Spleen (tissue), 11 donors: ENCODE measurements around the gene ATL3. TPM values are rescaled to one million over a fixed set of nuclear protein-coding genes. Genes with fewer than 3 reads are reported as not detected.
"Not testable (repeated sequence)": the region's sequence is repeated elsewhere in the genome, so short reads cannot be mapped to it uniquely, and the experiment has no call there.

Experiments
- DNase-seq: peaks from one replicate; pipeline ENCODE4 v3.0.0-alpha.2; 2020
- H3K27ac ChIP-seq, 8 donors: fragments of 200-600 bp; sonication (generic) in 7 of 8; 1 replicate in 4 of 8; 2 replicates in 4 of 8; pipeline versions ENCODE4 v1.5.0 to v1.8.0; 2016 to 2021; ENCODE audit warnings: inconsistent platforms in 4 of 8, mild to moderate bottlenecking in 4 of 8, moderate library complexity in 1 of 8
- H3K27me3 ChIP-seq, 7 donors: fragments of 200-600 bp; sonication (generic) in 6 of 7; replicated peaks in 1 of 7; 1 replicate in 4 of 7; 2 replicates in 3 of 7; pipeline versions ENCODE4 v1.5.0 to v1.8.0; 2016 to 2021; ENCODE audit warnings: inconsistent platforms in 3 of 7, mild to moderate bottlenecking in 1 of 7
- H3K36me3 ChIP-seq, 6 donors: fragments of 200-600 bp; sonication (generic) in 5 of 6; 1 replicate in 4 of 6; 2 replicates in 2 of 6; pipeline versions ENCODE4 v1.5.0 to v1.8.0; 2016 to 2021; ENCODE audit warnings: inconsistent platforms in 2 of 6
- H3K4me1 ChIP-seq, 6 donors: fragments of 200-600 bp; sonication (generic) in 5 of 6; 1 replicate in 3 of 6; 2 replicates in 3 of 6; pipeline versions ENCODE4 v1.5.0 to v1.8.0; 2016 to 2021; ENCODE audit warnings: inconsistent platforms in 3 of 6
- H3K4me3 ChIP-seq, 8 donors: fragments of 200-600 bp; sonication (generic) in 7 of 8; 1 replicate in 4 of 8; 2 replicates in 4 of 8; pipeline versions ENCODE4 v1.5.0 to v1.8.0; 2016 to 2021; ENCODE audit warnings: inconsistent platforms in 4 of 8, mild to moderate bottlenecking in 4 of 8, moderate library complexity in 2 of 8
- H3K9me3 ChIP-seq, 8 donors: fragments of 200-600 bp; sonication (generic) in 7 of 8; 1 replicate in 4 of 8; 2 replicates in 4 of 8; pipeline versions ENCODE4 v1.5.0 to v1.8.0; 2016 to 2021; ENCODE audit warnings: inconsistent platforms in 4 of 8
- CTCF ChIP-seq, 11 experiments: fragments of 200-600 bp in 7 of 11; fragments of 450-650 bp in 4 of 11; sonication (generic) in 4 of 11; IDR thresholded peaks in 8 of 11; conservative IDR thresholded peaks in 3 of 11; 1 replicate in 7 of 11; 2 replicates in 4 of 11; pipeline versions ENCODE4 v1.4.0 to v1.8.0; 2016 to 2021; ENCODE audit warnings: antibody characterized with exemption in 11 of 11, inconsistent platforms in 4 of 11, mild to moderate bottlenecking in 1 of 11
- POLR2A ChIP-seq, 3 donors: fragments of 450-650 bp; IDR thresholded peaks; one replicate each; pipeline ENCODE4 v1.5.1; 2017; ENCODE audit warnings: antibody characterized with exemption in 3 of 3, mild to moderate bottlenecking in 1 of 3
- POLR2AphosphoS5 ChIP-seq, 3 donors: sonication (generic); formaldehyde crosslinking; IDR thresholded peaks; one replicate each; pipeline ENCODE4 v1.5.1; 2017; ENCODE audit warnings: antibody characterized with exemption in 3 of 3
- WGBS, 5 donors: extraction: QIAGEN DNeasy Blood & Tissue Kit in 3 of 5; methylation state at CpG; one replicate each; pipeline versions ENCODE4 v1.1.5 to v1.1.7; 2013 to 2018; 5-methylcytosine and 5-hydroxymethylcytosine counted together
- intact Hi-C: fragments of 100-400 bp; cut with DNase I; formaldehyde crosslinking; loops from one replicate; pipeline ENCODE4 v1.15.0; 2023; ENCODE audit warnings: low total_unique reads
- polyA plus RNA-seq, 3 donors: library from polyadenylated mRNA; stranded (reverse); fragments of 200-250 nt; gene quantifications; one replicate each; pipeline ENCODE4 v1.2.1, GENCODE V29; 2013
- total RNA-seq, 7 donors: library from RNA; depleted of rRNA in 3 of 7; stranded (reverse); fragments of >200 nt in 3 of 7; fragmentation: NEBNext Ultra II Directional in 4 of 7; extraction: Animal tissue kit (Norgen Biotek cat#: 25700) in 4 of 7; gene quantifications; one replicate each; pipeline versions ENCODE4 v1.1.0 to v1.2.1, GENCODE V29; 2016 to 2021
- donor health status: healthy with polysubstance abuse.
- donor health status: DM: no; HTN: no; CAD: no; lungs with moderate emphysema.
- donor health status: DM: no; HTN: no; CAD: no.
- donor health status: Bipolar disorder and iron deficiency.
- donor health status: healthy.
- donor health status: DM: no; HTN: no; CAD: no.
- donor health status: DM: yes; HTN: yes; CAD: no.

The ATL3 gene
- total and polyA plus RNA-seq, 10 donors: 5.7 to 58.5 (median 44.7) TPM

GRCh38 chr11:63652671-63653070 is 18.5 kb downstream of the ATL3 start:
- no peak for DNase-seq
- H3K36me3 ChIP-seq: peaks cover 0 to 100% (median 29%) of the 10 kb centered on the region in 6 donors
- intact Hi-C loops: no loop called here
- WGBS, 5 donors: 65 to 81% (median 73%) methylated on average over 3 of the region's 3 CpGs
- peaks cover 0 to 7% (median 0%) of the 10 kb centered on the region in 6 donors for H3K4me1 ChIP-seq
- no peaks in the 10 kb centered on the region for H3K9me3 ChIP-seq
- H3K27ac ChIP-seq: no peak overlapping the region
- no peaks in the 10 kb centered on the region for H3K27me3 ChIP-seq
- no peak for TF ChIP-seq CTCF (IDR thresholded peaks at IDR 0.05 in 8 of 11, conservative IDR thresholded peaks at IDR 0.05 in 3 of 11)
- no peak for TF ChIP-seq POLR2AphosphoS5 (IDR thresholded peaks at IDR 0.05)
- TF ChIP-seq POLR2A (IDR thresholded peaks at IDR 0.05): no peak
- H3K4me3 ChIP-seq: no peak overlapping the region

- intact Hi-C loops: no loop called here
- H3K36me3 ChIP-seq: peaks cover 0 to 95% (median 42%) of the 10 kb centered on the region in 6 donors
- TF ChIP-seq CTCF (IDR thresholded peaks at IDR 0.05 in 8 of 11, conservative IDR thresholded peaks at IDR 0.05 in 3 of 11) (no peak), POLR2A (IDR thresholded peaks at IDR 0.05) (no peak), POLR2AphosphoS5 (IDR thresholded peaks at IDR 0.05) (no peak)
- DNase-seq: no peak
- H3K27ac ChIP-seq: no peak overlapping the region
- no peaks in the 10 kb centered on the region for H3K9me3 ChIP-seq
- peaks cover 0 to 13% (median 0%) of the 10 kb centered on the region in 6 donors for H3K4me1 ChIP-seq
- WGBS, 5 donors: 95 to 98% (median 97%) methylated on average over 3 of the region's 3 CpGs
- no peaks in the 10 kb centered on the region for H3K27me3 ChIP-seq
- no peak overlapping the region for H3K4me3 ChIP-seq
These were observed 28.0 kb downstream of the ATL3 start for GRCh38 chr11:63643205-63643604.

GRCh38 chr11:63641727-63642126 is 29.4 kb downstream of the ATL3 start:
- DNase-seq: no peak
- H3K27ac ChIP-seq: peak overlapping the region in 1 of 8 donors; percentile 11
- intact Hi-C loops: no loop called here
- H3K9me3 ChIP-seq: no peaks in the 10 kb centered on the region
- TF ChIP-seq POLR2A (IDR thresholded peaks at IDR 0.05) (no peak), POLR2AphosphoS5 (IDR thresholded peaks at IDR 0.05) (no peak), CTCF (IDR thresholded peaks at IDR 0.05 in 8 of 11, conservative IDR thresholded peaks at IDR 0.05 in 3 of 11) (no peak)
- peaks cover 0 to 13% (median 0%) of the 10 kb centered on the region in 6 donors for H3K4me1 ChIP-seq
- H3K4me3 ChIP-seq: no peak overlapping the region
- H3K36me3 ChIP-seq: peaks cover 0 to 92% (median 46%) of the 10 kb centered on the region in 6 donors
- no peaks in the 10 kb centered on the region for H3K27me3 ChIP-seq

DNA sequence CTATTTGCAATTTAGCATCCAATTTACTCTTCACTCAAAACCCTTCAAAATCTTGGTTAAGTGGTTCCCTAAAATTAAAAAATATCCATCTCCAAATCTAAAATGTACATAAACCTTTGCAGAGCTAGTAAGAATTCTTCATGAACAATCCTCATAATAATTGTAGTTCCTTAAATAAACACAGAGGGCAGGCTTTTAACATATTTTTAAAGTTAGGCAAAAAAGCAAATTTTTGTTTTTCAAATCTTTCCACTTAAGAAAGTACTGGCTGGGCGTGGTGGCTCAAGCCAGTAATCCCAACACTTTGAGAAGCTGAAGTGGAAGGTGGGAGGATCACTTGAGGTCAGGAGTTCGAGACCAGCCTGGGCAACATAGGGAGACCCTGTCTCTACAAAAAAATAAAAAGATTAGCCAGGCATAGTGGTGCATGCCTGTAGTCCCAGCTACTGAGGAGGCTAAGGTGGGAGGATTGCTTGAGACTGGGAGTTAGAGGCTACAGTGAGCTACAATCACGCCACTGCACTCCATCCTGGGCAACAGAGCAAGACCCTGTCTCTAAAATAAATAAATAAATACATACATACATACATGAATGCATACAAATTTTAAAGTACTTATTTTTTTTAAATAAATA is 31.9 kb downstream of the ATL3 start:
- Histone ChIP-seq H3K36me3 (peaks cover 4 to 92% (median 46%) of the 10 kb centered on the region in 6 donors), H3K4me3 (no peak overlapping the region), H3K27me3 (no peaks in the 10 kb centered on the region), H3K9me3 (no peaks in the 10 kb centered on the region), H3K4me1 (peaks cover 0 to 13% (median 2%) of the 10 kb centered on the region in 6 donors), H3K27ac (no peak overlapping the region)
- no peak for TF ChIP-seq POLR2AphosphoS5 (IDR thresholded peaks at IDR 0.05)
- TF ChIP-seq POLR2A (IDR thresholded peaks at IDR 0.05): no peak
- TF ChIP-seq CTCF (IDR thresholded peaks at IDR 0.05 in 8 of 11, conservative IDR thresholded peaks at IDR 0.05 in 3 of 11): peak in 9 of 11 experiments; percentile 23 to 60 (median 47)
- no peak for DNase-seq
- intact Hi-C loops: no loop called here
- WGBS, 5 donors: 70 to 74% (median 72%) methylated on average over 3 of the region's 3 CpGs

DNA sequence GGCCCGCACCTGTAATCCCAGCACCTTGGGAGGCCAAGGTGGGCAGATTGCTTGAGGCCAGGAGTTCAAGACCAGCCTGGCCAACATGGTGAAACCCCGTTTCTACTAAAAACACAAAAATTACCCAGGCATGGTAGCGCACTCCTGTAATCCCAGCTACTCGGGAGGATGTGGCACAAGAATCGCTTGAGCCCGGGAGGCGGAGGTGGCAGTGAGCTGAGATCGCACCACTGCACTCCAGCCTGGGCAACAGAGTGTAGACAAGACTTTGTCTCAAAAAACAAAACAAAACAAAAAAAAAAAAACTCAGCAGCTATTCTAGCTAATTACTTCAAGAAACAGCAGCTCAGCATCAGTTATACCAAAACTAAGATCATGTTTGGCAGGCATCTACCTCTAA is 32.7 kb downstream of the ATL3 start:
- WGBS, 5 donors: 94 to 99% (median 96%) methylated on average over 8 of the region's 8 CpGs
- not testable (repeated sequence) for DNase-seq

More for the DNA sequence above, 32.7 kb downstream of the ATL3 start:
- H3K9me3 ChIP-seq, H3K27me3 ChIP-seq, intact Hi-C loops, H3K4me3 ChIP-seq, H3K27ac ChIP-seq: not testable (repeated sequence)
- peaks cover 0 to 13% (median 2%) of the 10 kb centered on the region in 6 donors for H3K4me1 ChIP-seq
- H3K36me3 ChIP-seq: peaks cover 4 to 92% (median 49%) of the 10 kb centered on the region in 6 donors
